ENCODE data around the gene SERPINA12. TPM values are rescaled to one million over a fixed set of nuclear protein-coding genes. Genes with fewer than 3 reads are reported as not detected.

Gene SERPINA12
- total RNA-seq, 1 experiment from 2014 or later: not detected

GRCh38 chr14:94531187-94531586 is 21.9 kb upstream of the SERPINA12 start:
- H3K9ac ChIP-seq (ENCODE audit: extremely low read depth, insufficient read length, low read length): no peak overlapping the region
- H3K18ac ChIP-seq (ENCODE audit: insufficient read length, low read depth, low read length): no peak overlapping the region
- H3K14ac ChIP-seq (ENCODE audit: insufficient read depth, low read length): no peak overlapping the region
- Mint-ChIP-seq H3K27ac (no peak overlapping the region), H3K4me3 (no peak overlapping the region), H3K27me3 (ENCODE audit: low read depth) (peaks cover 18% of the 10 kb centered on the region), H3K9me3 (peaks cover 3% of the 10 kb centered on the region in 2 experiments; a peak in 2 of 5 replicates), H3K4me1 (no peaks in the 10 kb centered on the region), H3K36me3 (ENCODE audit: insufficient read depth in 1 of 3, low read depth in 3 of 3) (no peaks in the 10 kb centered on the region)
- H3K23ac ChIP-seq (ENCODE audit: insufficient read length, low read depth, low read length): no peak overlapping the region
- H3K9me3 ChIP-seq (ENCODE audit: control insufficient read depth, low read depth, low read length): no peaks in the 10 kb centered on the region
- H3K23me2 ChIP-seq (ENCODE audit: insufficient read length, low read depth, low read length, poor library complexity, severe bottlenecking): no peaks in the 10 kb centered on the region
- no peak overlapping the region for H4K91ac ChIP-seq (ENCODE audit: insufficient read length, low read depth, low read length)
- H4K5ac ChIP-seq (ENCODE audit: insufficient read length, low read depth, low read length): no peak overlapping the region
- no peak overlapping the region for H4K8ac ChIP-seq (replicated peaks; ENCODE audit: insufficient read length, low read depth, low read length)
- H3K4ac ChIP-seq (ENCODE audit: low read depth, low read length): no peak overlapping the region
- H2BK12ac ChIP-seq (ENCODE audit: insufficient read length, low read depth, low read length): no peak overlapping the region
- no peak for TF ChIP-seq CTCF (conservative IDR thresholded peaks at IDR 0.05)
- no peak overlapping the region for H2BK5ac ChIP-seq (ENCODE audit: insufficient read length, low read length)
- no peaks in the 10 kb centered on the region for H3K4me1 ChIP-seq (ENCODE audit: insufficient read depth, low read length)
- H3K79me2 ChIP-seq (ENCODE audit: insufficient read depth, low read length): no peaks in the 10 kb centered on the region
- no peak overlapping the region for H3K27ac ChIP-seq (ENCODE audit: insufficient read length, low read depth, low read length)
- H3K4me2 ChIP-seq (ENCODE audit: insufficient read depth, insufficient read length, low read length): no peak overlapping the region
- no peak overlapping the region for H2BK120ac ChIP-seq (ENCODE audit: low read depth, low read length, poor library complexity, severe bottlenecking)
- no peak overlapping the region for H2AK5ac ChIP-seq (ENCODE audit: insufficient read length, low read length)
- no peaks in the 10 kb centered on the region for H3K79me1 ChIP-seq (ENCODE audit: insufficient read depth, low read depth, low read length, poor library complexity, severe bottlenecking)
- no peak overlapping the region for H3K56ac ChIP-seq (ENCODE audit: insufficient read length, low read depth, low read length)
- DNase-seq: no peak
- no peak overlapping the region for H2BK15ac ChIP-seq (ENCODE audit: low read depth, low read length)
- H2AFZ ChIP-seq (ENCODE audit: low read length): no peak overlapping the region
- no peak overlapping the region for H3T11ph ChIP-seq (ENCODE audit: low read length)
- no peak overlapping the region for H2BK20ac ChIP-seq (ENCODE audit: low read depth, low read length, poor library complexity, severe bottlenecking)
- no peaks in the 10 kb centered on the region for H3K27me3 ChIP-seq (ENCODE audit: insufficient read depth, low read length)
- H4K20me1 ChIP-seq (ENCODE audit: control insufficient read depth, insufficient read depth, insufficient read length): no peaks in the 10 kb centered on the region

All from H9 (cell line).